LNCaP clone FGC (cell line): ENCODE results near the gene MAP1LC3B.

Experiments used
- DNase-seq: peaks from one replicate; pipeline ENCODE4 v3.0.0-alpha.2; 2011; ENCODE audit warnings: low read depth
- H3K4me3 ChIP-seq: 2 replicates; pipeline ENCODE4 v1.5.1; 2011; ENCODE audit warnings: mild to moderate bottlenecking, low read depth, low read length, control low read depth
- TF ChIP-seq, protein P1 (sequence below): IDR thresholded peaks from 2 replicates; pipeline ENCODE4 v1.5.1; 2012; ENCODE audit warnings: mild to moderate bottlenecking; ENCODE audit not compliant: control insufficient read depth, insufficient read depth; ENCODE audit errors: extremely low read depth

The MAP1LC3B gene

DNA sequence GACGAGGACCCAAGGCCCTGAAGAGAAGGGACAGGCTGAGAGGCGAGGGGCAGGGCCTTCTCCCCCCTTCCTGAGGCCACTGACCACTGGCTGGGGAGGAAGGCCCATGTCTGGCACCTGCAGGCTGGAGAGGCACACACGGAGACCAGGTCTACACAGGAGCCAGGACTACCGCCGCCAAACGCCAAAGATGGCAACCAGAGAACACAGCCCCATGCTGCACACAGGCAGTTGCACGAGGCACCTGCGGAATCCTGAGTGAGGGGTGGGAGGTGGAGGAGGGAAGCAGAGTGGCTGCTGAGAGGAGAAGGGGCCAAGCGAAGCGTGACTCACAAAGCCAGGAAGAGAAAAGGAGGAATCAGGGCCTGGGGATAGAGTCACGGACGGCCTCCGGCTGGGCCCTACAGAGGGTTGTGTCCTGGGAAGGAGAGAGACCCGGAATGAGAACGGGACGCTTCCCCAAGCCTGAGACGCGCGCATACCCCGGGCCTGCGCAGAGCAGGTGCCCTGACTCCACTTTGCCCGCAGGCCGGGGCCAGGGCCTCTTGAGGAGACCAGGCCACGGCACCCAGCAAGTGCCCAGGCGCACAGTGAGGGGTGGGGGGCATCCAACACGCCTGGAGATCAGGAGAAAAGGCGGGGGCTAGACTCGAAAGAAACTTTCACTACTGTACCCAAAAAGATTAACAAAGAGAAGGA, 46.3 kb upstream of the MAP1LC3B start:
- TF ChIP-seq, protein P1, sequence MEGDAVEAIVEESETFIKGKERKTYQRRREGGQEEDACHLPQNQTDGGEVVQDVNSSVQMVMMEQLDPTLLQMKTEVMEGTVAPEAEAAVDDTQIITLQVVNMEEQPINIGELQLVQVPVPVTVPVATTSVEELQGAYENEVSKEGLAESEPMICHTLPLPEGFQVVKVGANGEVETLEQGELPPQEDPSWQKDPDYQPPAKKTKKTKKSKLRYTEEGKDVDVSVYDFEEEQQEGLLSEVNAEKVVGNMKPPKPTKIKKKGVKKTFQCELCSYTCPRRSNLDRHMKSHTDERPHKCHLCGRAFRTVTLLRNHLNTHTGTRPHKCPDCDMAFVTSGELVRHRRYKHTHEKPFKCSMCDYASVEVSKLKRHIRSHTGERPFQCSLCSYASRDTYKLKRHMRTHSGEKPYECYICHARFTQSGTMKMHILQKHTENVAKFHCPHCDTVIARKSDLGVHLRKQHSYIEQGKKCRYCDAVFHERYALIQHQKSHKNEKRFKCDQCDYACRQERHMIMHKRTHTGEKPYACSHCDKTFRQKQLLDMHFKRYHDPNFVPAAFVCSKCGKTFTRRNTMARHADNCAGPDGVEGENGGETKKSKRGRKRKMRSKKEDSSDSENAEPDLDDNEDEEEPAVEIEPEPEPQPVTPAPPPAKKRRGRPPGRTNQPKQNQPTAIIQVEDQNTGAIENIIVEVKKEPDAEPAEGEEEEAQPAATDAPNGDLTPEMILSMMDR = no peak
- DNase-seq = no peak
- no peak overlapping the region for H3K4me3 ChIP-seq

DNA sequence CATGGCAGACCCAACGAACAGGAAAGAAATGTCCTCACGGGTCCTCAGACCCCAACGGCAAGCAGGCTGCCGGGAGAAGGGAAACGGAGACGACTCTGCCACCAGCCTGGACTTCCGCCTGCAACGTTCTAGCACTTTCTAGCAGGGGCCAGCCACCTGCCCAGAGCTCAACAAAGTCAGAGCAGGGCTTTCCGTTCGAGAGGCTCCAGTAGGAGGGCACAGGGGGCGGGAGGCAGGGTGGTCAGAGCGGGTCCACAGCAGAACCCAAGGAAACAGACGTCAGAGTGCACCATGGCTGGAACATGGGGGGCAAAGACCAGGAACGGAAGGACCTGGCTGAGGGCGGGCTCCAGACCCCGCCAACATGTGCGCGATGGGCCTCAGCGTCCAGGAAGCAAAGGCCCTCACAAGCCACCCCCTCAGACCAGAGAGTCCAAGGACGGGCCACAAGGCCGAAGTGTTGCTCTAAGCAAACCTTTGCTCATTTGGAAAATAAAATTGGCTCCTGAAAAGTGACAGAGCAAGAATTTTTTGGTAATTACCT, 45.5 kb upstream of the MAP1LC3B start:
- no peak for DNase-seq
- TF ChIP-seq, protein P1 = no peak
- H3K4me3 ChIP-seq = no peak overlapping the region

DNA sequence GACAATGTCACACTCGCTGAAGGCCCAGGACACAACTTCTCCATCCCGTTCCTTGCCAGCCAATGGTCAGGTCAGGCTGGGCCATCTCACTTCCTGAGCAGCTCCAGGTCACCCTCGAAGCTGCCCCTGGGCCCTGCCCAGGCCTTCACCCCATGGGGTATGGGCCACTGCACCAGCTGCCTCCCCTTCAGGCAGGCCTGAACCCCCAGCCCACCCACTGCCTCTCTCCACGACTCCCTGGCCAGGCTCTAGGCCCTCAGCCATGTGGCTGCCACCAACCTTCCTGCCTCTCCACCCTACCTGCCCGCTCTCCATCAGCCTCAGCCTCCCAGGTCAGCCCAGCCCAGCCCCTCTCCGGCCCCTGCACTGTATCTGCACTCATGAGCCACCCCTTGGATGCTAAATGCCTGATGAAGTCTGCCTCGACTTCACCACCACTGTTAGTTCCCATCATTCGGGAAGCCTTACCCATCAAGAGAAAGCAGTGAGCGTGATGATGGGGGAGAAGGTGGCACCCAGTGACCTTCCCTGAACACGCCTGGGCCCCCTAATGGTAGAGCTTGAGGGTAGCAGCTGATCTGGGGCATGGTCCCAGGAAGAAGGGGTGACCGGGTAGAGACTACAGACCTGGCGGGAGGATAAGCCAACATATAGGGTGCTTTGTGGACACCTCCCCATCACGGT, 44.1 kb upstream of the MAP1LC3B start:
- DNase-seq = no peak
- no peak overlapping the region for H3K4me3 ChIP-seq
- TF ChIP-seq, protein P1 = no peak

DNA sequence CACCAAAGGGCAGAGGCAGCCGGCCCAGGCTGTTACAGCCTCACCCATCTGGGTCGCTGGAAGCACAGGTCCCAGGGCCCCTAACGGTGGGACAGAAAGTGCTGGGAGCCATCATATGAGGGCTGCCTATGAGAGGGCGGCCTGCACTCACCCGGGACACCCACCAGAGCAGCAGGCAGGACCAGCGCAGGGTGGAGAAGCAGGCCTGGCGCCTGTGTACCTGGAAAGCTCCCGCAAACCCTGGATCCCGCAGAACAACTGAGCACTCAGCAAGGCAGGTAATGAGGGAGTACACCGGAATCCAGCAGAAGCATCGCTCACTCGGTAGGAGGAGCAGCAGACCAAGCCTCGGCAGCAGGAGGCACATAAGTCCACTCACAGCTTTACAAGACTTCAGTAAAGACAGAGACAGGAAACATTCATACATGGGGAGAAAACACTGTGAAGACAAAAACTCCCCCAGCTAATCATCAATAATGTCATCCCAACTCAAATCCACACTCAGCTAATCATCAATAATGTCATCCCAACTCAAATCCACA, 43.4 kb upstream of the MAP1LC3B start:
- no peak overlapping the region for H3K4me3 ChIP-seq
- DNase-seq = no peak

DNA sequence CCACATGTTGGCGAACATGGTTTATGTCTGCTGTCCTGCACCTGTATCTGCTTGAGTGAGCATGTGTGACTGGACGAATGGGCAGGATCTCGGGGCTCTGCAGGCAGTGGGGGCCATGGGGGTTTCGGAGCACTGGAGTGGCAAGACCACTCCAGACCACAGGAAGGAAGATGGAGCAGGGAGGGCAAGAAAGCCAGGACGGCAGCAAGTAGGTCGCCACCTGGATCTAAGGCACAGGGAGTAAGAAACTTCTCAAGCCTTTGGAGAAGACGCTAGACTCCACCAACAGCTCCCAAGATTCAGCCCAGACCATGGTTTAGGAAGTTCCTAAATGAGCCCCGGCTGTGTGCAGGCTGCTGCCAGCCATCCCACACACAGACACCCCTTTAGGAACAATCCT, 42.1 kb upstream of the MAP1LC3B start:
- no peak for DNase-seq
- TF ChIP-seq, protein P1 = no peak
- H3K4me3 ChIP-seq = no peak overlapping the region

More for the DNA sequence above, 43.4 kb upstream of the MAP1LC3B start:
- TF ChIP-seq, protein P1 = no peak

DNA sequence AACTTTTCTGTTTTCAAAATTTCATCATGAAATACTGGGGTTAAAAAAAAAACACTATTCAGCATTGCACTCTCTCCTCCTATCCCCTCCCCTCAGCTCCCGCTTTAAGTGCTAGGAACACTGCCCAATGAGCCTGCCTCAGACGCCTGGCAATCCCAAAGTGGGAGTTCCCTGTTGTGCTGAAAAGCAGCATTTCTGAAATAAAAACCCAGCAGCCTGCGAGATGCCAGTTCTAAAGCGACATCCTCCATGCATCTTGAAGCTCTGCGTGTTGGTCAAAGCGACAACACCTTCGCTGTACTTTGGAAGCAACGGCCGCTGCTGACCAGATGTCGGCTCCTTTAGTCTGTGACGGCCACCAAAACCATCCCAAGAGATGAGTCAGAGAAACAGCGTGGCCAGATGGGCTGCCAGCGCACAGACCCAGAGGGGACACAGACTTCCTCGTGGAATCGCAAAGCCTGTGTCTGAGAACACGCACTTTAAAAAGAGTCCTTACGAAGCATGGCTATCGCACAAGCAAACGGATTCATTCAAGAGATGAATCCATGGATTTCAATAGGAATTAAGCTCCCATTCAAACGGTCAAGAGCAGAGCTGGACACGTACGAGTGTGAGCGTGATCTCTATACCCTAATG, 41.3 kb upstream of the MAP1LC3B start:
- TF ChIP-seq, protein P1 = no peak
- H3K4me3 ChIP-seq = no peak overlapping the region

More for the DNA sequence above, 41.3 kb upstream of the MAP1LC3B start:
- DNase-seq = no peak
